22Rv1 (cell line): ENCODE data around the gene PYROXD2.

Source experiments
- CTCF ChIP-seq: fragments of 450-650 bp; IDR thresholded peaks from 2 replicates; pipeline ENCODE4 v1.5.1; 2017; ENCODE audit warnings: mild to moderate bottlenecking
- ZFX ChIP-seq: fragments of 450-650 bp; IDR thresholded peaks from 2 replicates; pipeline ENCODE4 v1.6.1; 2017; ENCODE audit warnings: antibody characterized with exemption, borderline replicate concordance

- TF ChIP-seq CTCF = no peak
- TF ChIP-seq ZFX = no peak
Measured at GRCh38 chr10:98383869-98384268, 31.1 kb downstream of the PYROXD2 start.
